Right atrium auricular region (tissue), 2 donors: ENCODE results near the gene CNNM1. TPM values are rescaled to one million over a fixed set of nuclear protein-coding genes. Genes with fewer than 3 reads are reported as not detected.

Experiments
- DNase-seq: peaks from one replicate; pipeline ENCODE4 v3.0.0-alpha.2; 2019; ENCODE audit warnings: low spot score
- H3K27ac ChIP-seq, 2 donors: fragments of 200-600 bp; sonication (generic); 1 replicate in 1 of 2; 2 replicates in 1 of 2; pipeline ENCODE4 v1.5.1; 2016 to 2019
- H3K27me3 ChIP-seq, 2 donors: fragments of 200-600 bp; sonication (generic); one replicate each; pipeline versions ENCODE4 v1.5.1 to v1.6.0; 2017 to 2019
- H3K36me3 ChIP-seq: fragments of 200-600 bp; sonication (generic); one replicate; pipeline ENCODE4 v1.5.1; 2016
- H3K4me1 ChIP-seq, 2 donors: fragments of 200-600 bp; sonication (generic); one replicate each; pipeline versions ENCODE4 v1.5.1 to v1.6.0; 2017 to 2019
- H3K4me3 ChIP-seq, 2 donors: fragments of 200-600 bp; sonication (generic); 1 replicate in 1 of 2; 2 replicates in 1 of 2; pipeline ENCODE4 v1.5.1; 2017 to 2019; ENCODE audit warnings: mild to moderate bottlenecking in 1 of 2, moderate library complexity in 1 of 2
- H3K9me3 ChIP-seq, 2 donors: fragments of 200-600 bp; sonication (generic); one replicate each; pipeline ENCODE4 v1.5.1; 2019
- total RNA-seq, 2 donors: library from RNA; depleted of rRNA; stranded (reverse); fragments of >200 nt; gene quantifications; one replicate each; pipeline ENCODE4 v1.1.0, GENCODE V29; 2016
- TF ChIP-seq, protein P1 (sequence below), 2 donors: fragments of 200-600 bp; sonication (generic); IDR thresholded peaks; one replicate each; pipeline ENCODE4 v1.5.1; 2019; ENCODE audit warnings: antibody characterized with exemption in 2 of 2

The CNNM1 gene
- total RNA-seq, 2 donors from 2014 or later = 0.07 to 0.79 TPM

GRCh38 chr10:99432047-99432446 lies 102.9 kb downstream of the CNNM1 start:
- no peak for DNase-seq
- Histone ChIP-seq H3K27ac (peak overlapping the region; percentile 88 to 98), H3K27me3 (no peaks in the 10 kb centered on the region), H3K4me3 (peak overlapping the region; percentile 89 to 91), H3K36me3 (peaks cover 9% of the 10 kb centered on the region), H3K9me3 (no peaks in the 10 kb centered on the region), H3K4me1 (peaks cover 0 to 44% of the 10 kb centered on the region in 2 donors)
- TF ChIP-seq, protein P1, sequence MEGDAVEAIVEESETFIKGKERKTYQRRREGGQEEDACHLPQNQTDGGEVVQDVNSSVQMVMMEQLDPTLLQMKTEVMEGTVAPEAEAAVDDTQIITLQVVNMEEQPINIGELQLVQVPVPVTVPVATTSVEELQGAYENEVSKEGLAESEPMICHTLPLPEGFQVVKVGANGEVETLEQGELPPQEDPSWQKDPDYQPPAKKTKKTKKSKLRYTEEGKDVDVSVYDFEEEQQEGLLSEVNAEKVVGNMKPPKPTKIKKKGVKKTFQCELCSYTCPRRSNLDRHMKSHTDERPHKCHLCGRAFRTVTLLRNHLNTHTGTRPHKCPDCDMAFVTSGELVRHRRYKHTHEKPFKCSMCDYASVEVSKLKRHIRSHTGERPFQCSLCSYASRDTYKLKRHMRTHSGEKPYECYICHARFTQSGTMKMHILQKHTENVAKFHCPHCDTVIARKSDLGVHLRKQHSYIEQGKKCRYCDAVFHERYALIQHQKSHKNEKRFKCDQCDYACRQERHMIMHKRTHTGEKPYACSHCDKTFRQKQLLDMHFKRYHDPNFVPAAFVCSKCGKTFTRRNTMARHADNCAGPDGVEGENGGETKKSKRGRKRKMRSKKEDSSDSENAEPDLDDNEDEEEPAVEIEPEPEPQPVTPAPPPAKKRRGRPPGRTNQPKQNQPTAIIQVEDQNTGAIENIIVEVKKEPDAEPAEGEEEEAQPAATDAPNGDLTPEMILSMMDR (IDR thresholded peaks at IDR 0.05) = no peak

DNA sequence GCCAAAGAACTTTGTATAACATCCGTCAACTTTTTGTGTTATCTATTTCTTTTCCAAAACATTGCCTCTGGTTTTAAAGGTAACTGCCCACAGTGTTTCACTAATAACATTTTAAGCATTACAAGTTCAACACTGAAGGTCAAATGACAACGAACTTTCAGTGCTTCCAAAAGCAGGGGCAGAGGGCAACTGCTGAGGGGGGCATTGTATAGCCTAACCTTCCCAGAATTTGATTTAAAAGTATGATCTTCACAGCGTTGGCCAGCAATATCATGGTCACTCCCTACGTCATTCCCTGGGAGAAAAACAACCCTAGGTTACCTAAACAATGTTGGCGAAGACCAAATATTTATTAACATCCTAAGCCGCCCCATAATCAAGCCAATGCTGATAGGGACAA lies 103.7 kb downstream of the CNNM1 start:
- TF ChIP-seq, protein P1 (IDR thresholded peaks at IDR 0.05) = no peak
- Histone ChIP-seq H3K9me3 (no peaks in the 10 kb centered on the region), H3K27me3 (no peaks in the 10 kb centered on the region), H3K4me1 (peaks cover 0 to 44% of the 10 kb centered on the region in 2 donors), H3K27ac (peak overlapping the region; percentile 88 to 98), H3K36me3 (peaks cover 5% of the 10 kb centered on the region), H3K4me3 (peak overlapping the region in 1 of 2 donors; percentile 5)
- DNase-seq = no peak

DNA sequence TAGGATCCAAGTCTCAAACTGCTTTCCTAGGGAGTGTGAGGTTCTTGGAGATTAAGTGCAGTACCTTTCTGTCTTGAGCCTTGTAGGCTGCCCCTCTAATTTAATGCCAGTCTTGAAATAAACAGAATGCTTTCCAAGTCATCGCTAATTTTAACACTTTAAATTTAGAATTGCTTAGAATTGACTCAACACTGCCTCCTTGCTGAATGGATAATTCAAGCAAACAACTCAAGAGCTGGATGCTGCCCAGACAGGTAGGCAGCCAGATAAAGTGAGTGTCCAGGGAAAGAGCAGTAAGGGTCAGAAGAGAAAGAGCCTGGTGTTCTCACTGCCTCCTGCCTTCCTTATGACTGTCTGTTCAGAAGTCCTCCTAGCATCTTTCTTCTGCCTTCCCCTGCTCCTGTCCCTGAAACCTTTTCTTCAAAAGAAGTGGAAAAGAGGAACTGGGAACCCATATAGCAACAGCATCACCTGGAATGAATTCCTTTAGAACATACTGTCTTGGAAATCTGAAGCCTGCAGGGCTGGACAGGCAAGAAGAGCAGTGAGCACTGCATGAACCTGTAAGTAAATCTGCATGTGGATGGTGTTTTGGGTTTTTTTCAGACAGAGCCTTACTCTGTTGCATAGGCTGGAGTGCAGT lies 104.3 kb downstream of the CNNM1 start:
- no peaks in the 10 kb centered on the region for H3K27me3 ChIP-seq
- H3K27ac ChIP-seq = peak overlapping the region; percentile 88 to 98
- no peaks in the 10 kb centered on the region for H3K36me3 ChIP-seq
- H3K4me3 ChIP-seq = peak overlapping the region in 1 of 2 donors; percentile 5
- no peaks in the 10 kb centered on the region for H3K9me3 ChIP-seq
- peaks cover 0 to 44% of the 10 kb centered on the region in 2 donors for H3K4me1 ChIP-seq
- DNase-seq = no peak
- TF ChIP-seq, protein P1 (IDR thresholded peaks at IDR 0.05) = peak in 1 of 2 donors; percentile 58

DNA sequence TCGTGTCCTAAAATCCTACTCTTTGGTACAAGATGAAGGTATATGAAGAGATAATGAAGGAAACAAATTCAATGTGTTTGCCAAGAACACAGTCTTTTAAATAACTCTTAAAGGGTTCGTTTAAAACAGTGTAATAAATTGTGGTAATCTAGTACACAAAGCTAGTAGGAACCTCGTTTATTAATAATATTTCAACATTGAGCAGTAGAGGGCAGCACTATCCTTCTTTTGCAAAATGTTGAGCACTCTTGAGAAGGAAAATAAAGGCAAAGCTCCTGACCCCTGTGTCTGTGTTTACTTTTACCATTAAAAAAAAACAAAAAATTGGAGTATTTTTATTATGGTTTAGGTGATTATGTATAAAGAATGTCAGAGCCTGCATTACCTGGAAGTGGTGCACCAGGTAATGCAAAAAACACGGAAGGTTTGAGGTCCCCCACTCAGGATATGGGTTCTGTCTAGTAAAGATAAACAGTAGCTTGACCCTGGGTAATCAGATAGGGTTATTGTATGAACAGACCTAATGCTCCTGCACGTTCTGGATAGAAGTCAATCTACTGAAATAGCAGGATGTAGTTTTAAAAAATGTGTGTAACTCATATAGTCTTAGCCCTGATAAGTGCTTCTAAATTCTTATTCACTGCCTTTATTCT lies 107.0 kb downstream of the CNNM1 start:
- no peaks in the 10 kb centered on the region for H3K27me3 ChIP-seq
- peaks cover 0 to 38% of the 10 kb centered on the region in 2 donors for H3K4me1 ChIP-seq
- no peak for DNase-seq
- TF ChIP-seq, protein P1 (IDR thresholded peaks at IDR 0.05) = peak in 1 of 2 donors; percentile 66
- no peak overlapping the region for H3K4me3 ChIP-seq
- H3K27ac ChIP-seq = peak overlapping the region in 1 of 2 donors; percentile 98
- no peaks in the 10 kb centered on the region for H3K9me3 ChIP-seq
- H3K36me3 ChIP-seq = no peaks in the 10 kb centered on the region

- Histone ChIP-seq H3K27ac (no peak overlapping the region), H3K4me1 (peaks cover 0 to 14% of the 10 kb centered on the region in 2 donors), H3K27me3 (no peaks in the 10 kb centered on the region), H3K9me3 (no peaks in the 10 kb centered on the region), H3K4me3 (no peak overlapping the region), H3K36me3 (no peaks in the 10 kb centered on the region)
- no peak for DNase-seq
- TF ChIP-seq, protein P1 (IDR thresholded peaks at IDR 0.05) = no peak
Observed at GRCh38 chr10:99438890-99439289, 109.7 kb downstream of the CNNM1 start.
